Body of pancreas (tissue), 4 donors: ENCODE data around the gene LCP1. TPM values are rescaled to one million over a fixed set of nuclear protein-coding genes. Genes with fewer than 3 reads are reported as not detected.
A peak's percentile ranks its signal among the peaks of the same experiment; 100 is the strongest.
"Not testable (repeated sequence)": the region's sequence is repeated elsewhere in the genome, so short reads cannot be mapped to it uniquely, and the experiment has no call there.

Source experiments
- ATAC-seq: fragments of 150-250 bp; one replicate; pipeline ENCODE4 v1.9.1; 2016
- DNase-seq, 4 donors: peaks; one replicate each; pipeline ENCODE4 v3.0.0-alpha.2; 2019
- H3K27ac ChIP-seq, 4 donors: fragments of 200-600 bp; sonication (generic); 1 replicate in 3 of 4; 2 replicates in 1 of 4; pipeline versions ENCODE4 v1.5.1 to v1.6.1; 2016 to 2019; ENCODE audit warnings: mild to moderate bottlenecking in 1 of 4, mixed read lengths in 1 of 4, moderate library complexity in 1 of 4
- H3K27me3 ChIP-seq, 2 donors: fragments of 200-600 bp; sonication (generic); one replicate each; pipeline ENCODE4 v1.6.0; 2016; ENCODE audit warnings: mild to moderate bottlenecking in 1 of 2
- H3K36me3 ChIP-seq, 2 donors: fragments of 200-600 bp; sonication (generic); replicated peaks in 1 of 2; 2 replicates each; pipeline ENCODE4 v1.5.1; 2016; ENCODE audit warnings: low read depth in 2 of 2; ENCODE audit not compliant: insufficient read depth in 1 of 2
- H3K4me1 ChIP-seq: fragments of 200-600 bp; sonication (generic); one replicate; pipeline ENCODE4 v1.6.0; 2016
- H3K4me3 ChIP-seq, 2 donors: fragments of 200-600 bp; sonication (generic); 1 replicate in 1 of 2; 2 replicates in 1 of 2; pipeline ENCODE4 v1.5.1; 2016 to 2019
- H3K9me3 ChIP-seq, 3 donors: fragments of 200-600 bp; sonication (generic); 1 replicate in 2 of 3; 2 replicates in 1 of 3; pipeline ENCODE4 v1.5.1; 2016
- POLR2A ChIP-seq, 3 donors: fragments of 450-650 bp; IDR thresholded peaks; one replicate each; pipeline ENCODE4 v1.6.1; 2016; ENCODE audit warnings: antibody characterized with exemption in 3 of 3, mild to moderate bottlenecking in 2 of 3
- WGBS, 2 donors: methylation state at CpG; one replicate each; pipeline ENCODE4 v1.1.5; 2017; 5-methylcytosine and 5-hydroxymethylcytosine counted together
- intact Hi-C: fragments of 100-400 bp; cut with DNase I; formaldehyde crosslinking; loops from one replicate; pipeline ENCODE4 v1.15.1; 2023
- total RNA-seq, 2 donors: library from RNA; depleted of rRNA; stranded (reverse); fragments of >200 nt; gene quantifications; one replicate each; pipeline ENCODE4 v1.1.0, GENCODE V29; 2016
- TF ChIP-seq, protein P1 (sequence below), 7 experiments: fragments of 450-650 bp in 4 of 7; fragments of 200-600 bp in 3 of 7; sonication (generic) in 3 of 7; IDR thresholded peaks; one replicate each; pipeline ENCODE4 v1.5.1; 2016 to 2019; ENCODE audit warnings: antibody characterized with exemption in 7 of 7

LCP1 gene, protein sequence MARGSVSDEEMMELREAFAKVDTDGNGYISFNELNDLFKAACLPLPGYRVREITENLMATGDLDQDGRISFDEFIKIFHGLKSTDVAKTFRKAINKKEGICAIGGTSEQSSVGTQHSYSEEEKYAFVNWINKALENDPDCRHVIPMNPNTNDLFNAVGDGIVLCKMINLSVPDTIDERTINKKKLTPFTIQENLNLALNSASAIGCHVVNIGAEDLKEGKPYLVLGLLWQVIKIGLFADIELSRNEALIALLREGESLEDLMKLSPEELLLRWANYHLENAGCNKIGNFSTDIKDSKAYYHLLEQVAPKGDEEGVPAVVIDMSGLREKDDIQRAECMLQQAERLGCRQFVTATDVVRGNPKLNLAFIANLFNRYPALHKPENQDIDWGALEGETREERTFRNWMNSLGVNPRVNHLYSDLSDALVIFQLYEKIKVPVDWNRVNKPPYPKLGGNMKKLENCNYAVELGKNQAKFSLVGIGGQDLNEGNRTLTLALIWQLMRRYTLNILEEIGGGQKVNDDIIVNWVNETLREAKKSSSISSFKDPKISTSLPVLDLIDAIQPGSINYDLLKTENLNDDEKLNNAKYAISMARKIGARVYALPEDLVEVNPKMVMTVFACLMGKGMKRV
- 10 to 100 TPM in 1 of 2 donors, 1 to 10 TPM in 1; 6.3 to 16.1 TPM for total RNA-seq

DNA sequence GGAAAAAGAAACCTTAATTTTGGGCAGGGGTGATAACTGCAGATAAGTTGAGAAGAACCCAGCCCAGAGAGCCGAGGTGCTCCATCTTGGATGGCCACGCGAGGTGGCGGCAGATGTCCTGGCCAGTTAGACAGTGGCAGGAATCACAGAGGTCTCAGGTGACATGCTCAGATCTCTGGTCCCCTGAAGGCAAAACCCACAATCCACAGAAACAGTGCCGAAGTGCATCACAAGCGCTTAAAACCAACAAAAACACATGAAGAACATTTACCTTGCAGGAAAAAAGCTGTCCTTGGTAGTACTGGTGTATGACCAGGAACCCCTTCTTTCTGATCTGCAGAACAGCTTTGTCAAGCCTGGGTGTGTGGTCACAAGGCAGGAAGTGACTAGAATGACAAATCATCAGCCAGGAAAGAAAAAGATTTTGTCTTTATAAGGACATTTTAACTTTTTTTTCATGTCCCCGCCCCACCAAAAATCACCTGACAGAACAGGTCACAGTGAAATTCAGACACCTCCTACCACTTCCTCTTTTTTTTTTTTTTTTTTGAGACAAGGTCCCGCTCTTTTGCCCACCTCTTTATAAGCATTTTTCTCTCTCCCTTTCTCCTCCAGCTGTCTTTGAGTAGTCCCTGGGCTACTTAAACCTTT lies at the start of gene LCP1:
TSS of gene LCP1 (minus strand) at position 338 of the 651 bp plus-strand sequence. CDS start 22,515 bp downstream, outside the sequence.
- 62 to 81% methylated on average over 8 of the region's 8 CpGs for WGBS, 2 donors
- DNase-seq: peak in 1 of 4 donors; percentile 66
- H3K9me3 ChIP-seq: no peaks in the 10 kb centered on the region
- H3K4me3 ChIP-seq: no peak within 1 kb of the TSS
- peak in 2 of 3 donors; percentile 59 to 78 for TF ChIP-seq POLR2A (IDR thresholded peaks at IDR 0.05)
- TF ChIP-seq, protein P1, sequence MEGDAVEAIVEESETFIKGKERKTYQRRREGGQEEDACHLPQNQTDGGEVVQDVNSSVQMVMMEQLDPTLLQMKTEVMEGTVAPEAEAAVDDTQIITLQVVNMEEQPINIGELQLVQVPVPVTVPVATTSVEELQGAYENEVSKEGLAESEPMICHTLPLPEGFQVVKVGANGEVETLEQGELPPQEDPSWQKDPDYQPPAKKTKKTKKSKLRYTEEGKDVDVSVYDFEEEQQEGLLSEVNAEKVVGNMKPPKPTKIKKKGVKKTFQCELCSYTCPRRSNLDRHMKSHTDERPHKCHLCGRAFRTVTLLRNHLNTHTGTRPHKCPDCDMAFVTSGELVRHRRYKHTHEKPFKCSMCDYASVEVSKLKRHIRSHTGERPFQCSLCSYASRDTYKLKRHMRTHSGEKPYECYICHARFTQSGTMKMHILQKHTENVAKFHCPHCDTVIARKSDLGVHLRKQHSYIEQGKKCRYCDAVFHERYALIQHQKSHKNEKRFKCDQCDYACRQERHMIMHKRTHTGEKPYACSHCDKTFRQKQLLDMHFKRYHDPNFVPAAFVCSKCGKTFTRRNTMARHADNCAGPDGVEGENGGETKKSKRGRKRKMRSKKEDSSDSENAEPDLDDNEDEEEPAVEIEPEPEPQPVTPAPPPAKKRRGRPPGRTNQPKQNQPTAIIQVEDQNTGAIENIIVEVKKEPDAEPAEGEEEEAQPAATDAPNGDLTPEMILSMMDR (IDR thresholded peaks at IDR 0.05): no peak
- intact Hi-C loops: no loop called here
- H3K27ac ChIP-seq: peak within 1 kb of the TSS in 1 of 4 donors; percentile 51
- no peaks in the 10 kb centered on the region for H3K4me1 ChIP-seq
- H3K36me3 ChIP-seq: no peaks in the 10 kb centered on the region
- no peaks in the 10 kb centered on the region for H3K27me3 ChIP-seq
- ATAC-seq: no peak

DNA sequence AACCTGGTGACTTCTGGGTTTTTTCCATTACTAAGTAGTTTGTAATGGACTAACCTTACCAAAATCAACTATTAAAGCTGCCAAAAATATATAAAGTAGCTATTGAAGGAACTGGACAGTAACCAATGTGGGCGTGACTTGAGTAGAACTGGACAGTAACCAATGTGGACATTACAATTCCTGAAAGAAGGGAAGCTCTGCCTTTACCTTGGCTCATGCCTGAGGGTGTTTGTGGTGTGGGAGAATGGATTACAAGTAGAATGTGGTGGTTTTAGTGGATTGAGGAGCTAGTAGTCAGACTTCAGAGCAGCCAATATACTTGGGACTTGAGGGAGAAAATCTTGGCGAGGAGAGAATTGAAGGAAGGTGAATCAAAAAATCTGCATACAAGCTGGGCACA lies 47.3 kb upstream of the LCP1 start:
- 80 to 88% methylated on average over 2 of the region's 2 CpGs for WGBS, 2 donors
- no peak overlapping the region for H3K4me3 ChIP-seq
- ATAC-seq (no peak), DNase-seq (no peak)
- no peaks in the 10 kb centered on the region for H3K27me3 ChIP-seq
- H3K27ac ChIP-seq: no peak overlapping the region
- H3K36me3 ChIP-seq: no peaks in the 10 kb centered on the region
- TF ChIP-seq, protein P1 (IDR thresholded peaks at IDR 0.05): no peak
- TF ChIP-seq POLR2A (IDR thresholded peaks at IDR 0.05): no peak
- intact Hi-C loops: no loop called here
- H3K4me1 ChIP-seq: no peaks in the 10 kb centered on the region
- no peaks in the 10 kb centered on the region for H3K9me3 ChIP-seq

DNA sequence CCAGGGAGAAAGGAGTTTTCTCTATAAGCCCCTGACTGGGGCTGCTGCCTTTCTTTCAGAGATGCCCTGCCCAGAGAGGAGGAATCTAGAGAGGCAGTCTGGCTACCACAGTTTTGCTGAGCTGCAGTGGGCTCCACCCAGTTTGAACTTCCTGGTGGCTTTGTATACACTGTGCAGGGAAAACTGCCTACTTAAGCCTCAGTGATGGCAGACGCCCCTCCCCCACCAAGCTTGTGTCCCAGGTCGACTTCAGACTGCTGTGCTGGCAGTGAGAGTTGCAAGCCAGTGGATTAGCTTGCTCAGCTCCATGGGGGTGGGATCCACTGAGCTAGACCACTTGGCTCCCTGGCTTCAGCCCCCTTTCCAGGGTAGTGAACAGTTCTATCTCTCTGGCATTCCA lies 38.3 kb upstream of the LCP1 start:
- H3K27ac ChIP-seq, H3K36me3 ChIP-seq, H3K4me1 ChIP-seq, H3K27me3 ChIP-seq, intact Hi-C loops, H3K4me3 ChIP-seq, H3K9me3 ChIP-seq, ATAC-seq: not testable (repeated sequence)
- 0 to 2% methylated on average over 2 of the region's 2 CpGs for WGBS, 2 donors
- peak in 1 of 4 donors; percentile 14 for DNase-seq

DNA sequence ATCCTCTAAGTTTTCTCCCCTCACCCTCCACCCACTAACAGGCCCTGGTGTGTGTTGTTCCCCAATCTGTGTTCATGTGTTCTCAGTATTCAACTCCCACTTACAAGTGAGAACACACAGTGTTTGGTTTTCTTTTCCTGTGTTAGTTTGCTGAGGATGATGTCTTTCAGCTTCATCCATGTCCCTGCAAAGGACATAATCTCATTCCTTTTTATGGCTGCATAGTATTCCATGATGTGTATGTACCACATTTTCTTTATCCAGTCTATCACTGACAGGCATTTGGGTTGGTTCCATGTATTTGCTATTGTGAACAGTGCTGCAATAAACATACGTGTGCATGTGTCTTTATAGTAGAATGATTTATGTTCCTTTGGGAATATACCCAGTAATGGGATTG lies 32.8 kb upstream of the LCP1 start:
- H3K4me1 ChIP-seq: peaks cover 12% of the 10 kb centered on the region
- H3K9me3 ChIP-seq, H3K36me3 ChIP-seq, H3K4me3 ChIP-seq, ATAC-seq, H3K27ac ChIP-seq, DNase-seq, intact Hi-C loops, H3K27me3 ChIP-seq: not testable (repeated sequence)
- 68 to 83% methylated on average over 1 of the region's 1 CpG for WGBS, 2 donors

DNA sequence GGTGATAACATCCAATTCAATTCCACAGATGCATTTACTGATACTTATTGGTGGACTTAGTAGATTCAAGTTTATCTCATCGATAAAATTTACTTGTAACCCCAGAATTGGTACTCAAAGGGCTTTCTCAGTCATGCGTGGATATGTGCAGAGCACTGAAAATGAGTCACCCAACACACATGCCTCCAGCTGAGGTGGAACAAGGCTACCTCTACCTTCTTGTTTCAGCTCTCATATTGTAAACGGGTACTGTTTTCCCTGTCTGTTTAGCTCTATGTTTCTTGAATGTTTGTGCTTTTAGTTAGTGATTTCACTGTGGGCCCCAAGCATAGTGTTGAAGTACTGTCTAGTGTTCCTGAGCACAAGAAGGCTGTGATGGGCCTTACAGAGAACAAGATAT lies 31.3 kb upstream of the LCP1 start:
- ATAC-seq: no peak
- 92 to 94% methylated on average over 3 of the region's 3 CpGs for WGBS, 2 donors
- DNase-seq: no peak
- intact Hi-C loops: no loop called here
- H3K9me3 ChIP-seq: no peaks in the 10 kb centered on the region
- peaks cover 12% of the 10 kb centered on the region for H3K4me1 ChIP-seq
- no peak overlapping the region for H3K27ac ChIP-seq
- H3K36me3 ChIP-seq: no peaks in the 10 kb centered on the region
- no peak for TF ChIP-seq POLR2A (IDR thresholded peaks at IDR 0.05)
- TF ChIP-seq, protein P1 (IDR thresholded peaks at IDR 0.05): no peak
- no peak overlapping the region for H3K4me3 ChIP-seq
- no peaks in the 10 kb centered on the region for H3K27me3 ChIP-seq
